MCF 10A (cell line): ENCODE measurements around the gene LSG1. TPM values are rescaled to one million over a fixed set of nuclear protein-coding genes. Genes with fewer than 3 reads are reported as not detected.

Source experiments
- BruUV-seq: library from RNA; stranded (reverse); fragments of 400-500 nt; replicated peaks from 2 replicates; lab custom pipeline; 2021; lab: Mats Ljungman, UMichigan
- CTCF ChIA-PET: fragments of 300-600 bp; sonication (Branson Sonifier 250); formaldehyde crosslinking; extraction: SDS; loops from one replicate; lab custom pipeline; 2021; ENCODE audit warnings: antibody characterized with exemption, inconsistent platforms; lab: Yijun Ruan, JAX
- POLR2A ChIA-PET: fragments of 300-600, 350-650 bp; sonication (Branson Sonifier 250); formaldehyde crosslinking; extraction: SDS; loops from one replicate; lab custom pipeline; 2020; ENCODE audit warnings: antibody characterized with exemption, inconsistent platforms; lab: Yijun Ruan, JAX
- DNase-seq: peaks from one replicate; pipeline ENCODE4 v3.0.0-alpha.2; 2018; ENCODE audit not compliant: unreplicated experiment
- H3K27ac Mint-ChIP-seq: one replicate; pipeline ENCODE4 v1.8.0; 2022; ENCODE audit warnings: mild to moderate bottlenecking, low read depth, mixed read lengths; ENCODE audit not compliant: unreplicated experiment
- H3K27me3 Mint-ChIP-seq: one replicate; pipeline ENCODE4 v1.8.0; 2022; ENCODE audit warnings: mixed read lengths; ENCODE audit not compliant: insufficient read depth, unreplicated experiment
- H3K36me3 Mint-ChIP-seq: one replicate; pipeline ENCODE4 v1.8.0; 2022; ENCODE audit warnings: mild to moderate bottlenecking, moderate library complexity, mixed read lengths; ENCODE audit not compliant: insufficient read depth, unreplicated experiment
- H3K4me1 Mint-ChIP-seq: one replicate; pipeline ENCODE4 v1.8.0; 2022; ENCODE audit warnings: mixed read lengths; ENCODE audit not compliant: insufficient read depth, unreplicated experiment
- H3K4me3 Mint-ChIP-seq: one replicate; pipeline ENCODE4 v1.8.0; 2022; ENCODE audit warnings: mild to moderate bottlenecking, moderate library complexity, mixed read lengths; ENCODE audit not compliant: unreplicated experiment
- H3K9me3 Mint-ChIP-seq: one replicate; pipeline ENCODE4 v1.8.0; 2022; ENCODE audit warnings: mixed read lengths; ENCODE audit not compliant: unreplicated experiment
- intact Hi-C: fragments of 100-400 bp; cut with micrococcal nuclease; formaldehyde crosslinking; loops from 2 replicates; pipeline ENCODE4 v1.14.1; 2022
- total RNA-seq: library from RNA; stranded (reverse); gene quantifications from 2 replicates; pipeline ENCODE4 v1.2.3, GENCODE V29; 2022
- TF ChIP-seq, protein P1 (sequence below): fragments of 200-600 bp; IDR thresholded peaks from one replicate; pipeline ENCODE4 v1.8.0; 2022; ENCODE audit warnings: antibody characterized with exemption, mild to moderate bottlenecking; ENCODE audit not compliant: unreplicated experiment

LSG1 gene
- total RNA-seq, 1 experiment from 2014 or later = 35.1 TPM

DNA sequence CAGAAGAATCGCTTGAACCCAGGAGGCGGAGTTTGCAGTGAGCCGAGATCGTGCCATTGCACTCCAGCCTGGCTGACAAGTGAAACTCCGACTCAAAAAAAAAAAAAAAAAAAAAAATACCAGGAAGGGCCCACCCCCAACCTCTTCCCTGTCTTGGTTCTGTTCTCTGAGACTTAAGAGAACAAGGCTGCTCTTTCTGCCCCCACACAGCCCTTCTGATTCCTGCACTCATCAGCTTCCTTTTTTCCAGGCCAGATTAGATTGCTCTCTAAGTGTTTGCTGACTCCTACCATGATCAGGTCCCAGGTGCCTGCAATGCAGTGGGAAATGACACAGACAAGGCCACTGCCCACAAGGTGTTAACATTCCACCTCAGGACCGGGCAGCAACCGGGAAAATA lies 51.8 kb downstream of the LSG1 start:
- TF ChIP-seq, protein P1, sequence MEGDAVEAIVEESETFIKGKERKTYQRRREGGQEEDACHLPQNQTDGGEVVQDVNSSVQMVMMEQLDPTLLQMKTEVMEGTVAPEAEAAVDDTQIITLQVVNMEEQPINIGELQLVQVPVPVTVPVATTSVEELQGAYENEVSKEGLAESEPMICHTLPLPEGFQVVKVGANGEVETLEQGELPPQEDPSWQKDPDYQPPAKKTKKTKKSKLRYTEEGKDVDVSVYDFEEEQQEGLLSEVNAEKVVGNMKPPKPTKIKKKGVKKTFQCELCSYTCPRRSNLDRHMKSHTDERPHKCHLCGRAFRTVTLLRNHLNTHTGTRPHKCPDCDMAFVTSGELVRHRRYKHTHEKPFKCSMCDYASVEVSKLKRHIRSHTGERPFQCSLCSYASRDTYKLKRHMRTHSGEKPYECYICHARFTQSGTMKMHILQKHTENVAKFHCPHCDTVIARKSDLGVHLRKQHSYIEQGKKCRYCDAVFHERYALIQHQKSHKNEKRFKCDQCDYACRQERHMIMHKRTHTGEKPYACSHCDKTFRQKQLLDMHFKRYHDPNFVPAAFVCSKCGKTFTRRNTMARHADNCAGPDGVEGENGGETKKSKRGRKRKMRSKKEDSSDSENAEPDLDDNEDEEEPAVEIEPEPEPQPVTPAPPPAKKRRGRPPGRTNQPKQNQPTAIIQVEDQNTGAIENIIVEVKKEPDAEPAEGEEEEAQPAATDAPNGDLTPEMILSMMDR = no peak
- H3K4me1 Mint-ChIP-seq = no peaks in the 10 kb centered on the region
- intact Hi-C loops = no loop called here
- CTCF ChIA-PET = no interaction called here
- H3K27ac Mint-ChIP-seq = no peak overlapping the region
- no peak for DNase-seq
- H3K9me3 Mint-ChIP-seq = no peaks in the 10 kb centered on the region
- no peaks in the 10 kb centered on the region for H3K27me3 Mint-ChIP-seq
- BruUV-seq = no TSS peak
- peaks cover 12% of the 10 kb centered on the region for H3K36me3 Mint-ChIP-seq
- POLR2A ChIA-PET = no interaction called here
- no peak overlapping the region for H3K4me3 Mint-ChIP-seq

GRCh38 chr3:194619741-194620140 lies 52.2 kb downstream of the LSG1 start:
- no peaks in the 10 kb centered on the region for H3K4me1 Mint-ChIP-seq
- POLR2A ChIA-PET = no interaction called here

GRCh38 chr3:194618858-194619608 lies 53.0 kb downstream of the LSG1 start:
- Mint-ChIP-seq H3K4me1 (no peaks in the 10 kb centered on the region), H3K9me3 (no peaks in the 10 kb centered on the region), H3K27ac (no peak overlapping the region), H3K4me3 (no peak overlapping the region), H3K27me3 (no peaks in the 10 kb centered on the region), H3K36me3 (peaks cover 12% of the 10 kb centered on the region)
- BruUV-seq = no TSS peak
- TF ChIP-seq, protein P1 = no peak
- intact Hi-C loops = no loop called here
- CTCF ChIA-PET = interaction anchor here (1.1 kb wide), 1 partner anchor 15 kb away, joined by 3 read pairs; the partner anchor contains the start of gene TMEM44
- POLR2A ChIA-PET = no interaction called here
- DNase-seq = no peak

More at GRCh38 chr3:194619741-194620140, 52.2 kb downstream of the LSG1 start:
- no peaks in the 10 kb centered on the region for H3K27me3 Mint-ChIP-seq
- no peak overlapping the region for H3K27ac Mint-ChIP-seq
- BruUV-seq = no TSS peak
- H3K4me3 Mint-ChIP-seq = no peak overlapping the region
- TF ChIP-seq, protein P1 = no peak
- no peaks in the 10 kb centered on the region for H3K9me3 Mint-ChIP-seq
- DNase-seq = no peak
- CTCF ChIA-PET = interaction anchor here (1.1 kb wide), 1 partner anchor 14 kb away, joined by 3 read pairs; the partner anchor contains the start of gene TMEM44
- intact Hi-C loops = no loop called here
- H3K36me3 Mint-ChIP-seq = peaks cover 12% of the 10 kb centered on the region

GRCh38 chr3:194617827-194618226 lies 54.2 kb downstream of the LSG1 start:
- no peak overlapping the region for H3K4me3 Mint-ChIP-seq
- DNase-seq = peak; percentile 63
- H3K9me3 Mint-ChIP-seq = no peaks in the 10 kb centered on the region
- peaks cover 8% of the 10 kb centered on the region for H3K36me3 Mint-ChIP-seq
- H3K4me1 Mint-ChIP-seq = no peaks in the 10 kb centered on the region
- CTCF ChIA-PET = no interaction called here
- POLR2A ChIA-PET = no interaction called here
- no TSS peak for BruUV-seq
- intact Hi-C loops = no loop called here
- TF ChIP-seq, protein P1 = no peak
- H3K27ac Mint-ChIP-seq = no peak overlapping the region
- no peaks in the 10 kb centered on the region for H3K27me3 Mint-ChIP-seq
